Ishikawa (cell line): Measurements from ENCODE around the gene WWOX.

ENCODE experiments used
- CEBPB ChIP-seq: IDR thresholded peaks from 2 replicates; pipeline ENCODE4 v1.6.1; 2012
- CREB1 ChIP-seq: IDR thresholded peaks from 2 replicates; pipeline ENCODE4 v1.6.1; 2012; ENCODE audit warnings: low read depth
- EGR1 ChIP-seq: IDR thresholded peaks from 2 replicates; pipeline ENCODE4 v1.6.1; 2012
- EP300 ChIP-seq: IDR thresholded peaks from 2 replicates; pipeline ENCODE4 v1.6.1; 2012; ENCODE audit warnings: borderline replicate concordance
- FOXM1 ChIP-seq: IDR thresholded peaks from 2 replicates; pipeline ENCODE4 v1.6.1; 2012; ENCODE audit warnings: low read depth, borderline replicate concordance
- MAX ChIP-seq: IDR thresholded peaks from 2 replicates; pipeline ENCODE4 v1.6.1; 2012
- NFIC ChIP-seq: IDR thresholded peaks from 2 replicates; pipeline ENCODE4 v1.6.1; 2012
- RAD21 ChIP-seq: IDR thresholded peaks from 2 replicates; pipeline ENCODE4 v1.6.1; 2012; ENCODE audit warnings: low read depth
- REST ChIP-seq: IDR thresholded peaks from 2 replicates; pipeline ENCODE4 v1.6.1; 2012; ENCODE audit warnings: low read depth, mild to moderate bottlenecking
- TAF1 ChIP-seq: IDR thresholded peaks from 2 replicates; pipeline ENCODE4 v1.6.1; 2012; ENCODE audit warnings: low read depth, mild to moderate bottlenecking
- TCF12 ChIP-seq: IDR thresholded peaks from 2 replicates; pipeline ENCODE4 v1.6.1; 2012; ENCODE audit warnings: low read depth
- TEAD4 ChIP-seq: IDR thresholded peaks from 2 replicates; pipeline ENCODE4 v1.6.1; 2012
- USF1 ChIP-seq: IDR thresholded peaks from 2 replicates; pipeline ENCODE4 v1.6.1; 2012
- YY1 ChIP-seq: IDR thresholded peaks from 2 replicates; pipeline ENCODE4 v1.6.1; 2012; ENCODE audit warnings: low read depth
- ZBTB7A ChIP-seq: IDR thresholded peaks from 2 replicates; pipeline ENCODE4 v1.6.1; 2012; ENCODE audit warnings: low read depth

The WWOX gene

GRCh38 chr16:78075800-78076199 is 23.7 kb upstream of the WWOX start:
- TF ChIP-seq CEBPB (no peak), EGR1 (no peak), NFIC (no peak), EP300 (no peak), RAD21 (no peak)

- TF ChIP-seq REST, result no peak
- TF ChIP-seq CREB1, result no peak
- TF ChIP-seq EP300, result no peak
- no peak for TF ChIP-seq YY1
- TF ChIP-seq TEAD4, result no peak
- TF ChIP-seq RAD21, result no peak
- no peak for TF ChIP-seq MAX
- no peak for TF ChIP-seq TAF1
- no peak for TF ChIP-seq NFIC
- TF ChIP-seq EGR1, result no peak
- TF ChIP-seq USF1, result no peak
These were observed 18.1 kb upstream of the WWOX start for GRCh38 chr16:78081341-78081740.

DNA sequence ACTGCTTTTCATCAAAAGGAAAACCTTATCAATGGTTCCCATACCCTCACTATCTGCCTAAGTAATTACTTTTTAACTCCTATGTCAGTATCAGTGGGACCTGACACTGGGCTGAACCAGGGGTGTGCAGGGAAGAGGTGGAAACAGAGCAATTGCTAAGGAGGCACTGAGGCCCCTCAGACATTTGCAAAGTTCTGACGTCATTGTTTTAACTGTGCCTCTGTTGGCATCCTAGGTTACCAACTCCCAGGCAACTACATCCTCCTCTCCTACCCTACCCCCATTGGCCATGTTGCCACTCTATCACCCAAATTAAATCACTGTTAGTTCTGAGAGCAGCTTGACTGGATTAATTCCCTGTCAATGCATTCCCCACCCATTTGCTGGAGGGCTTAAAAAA is 8.0 kb upstream of the WWOX start:
- no peak for TF ChIP-seq FOXM1
- TF ChIP-seq MAX, result no peak
- no peak for TF ChIP-seq USF1

DNA sequence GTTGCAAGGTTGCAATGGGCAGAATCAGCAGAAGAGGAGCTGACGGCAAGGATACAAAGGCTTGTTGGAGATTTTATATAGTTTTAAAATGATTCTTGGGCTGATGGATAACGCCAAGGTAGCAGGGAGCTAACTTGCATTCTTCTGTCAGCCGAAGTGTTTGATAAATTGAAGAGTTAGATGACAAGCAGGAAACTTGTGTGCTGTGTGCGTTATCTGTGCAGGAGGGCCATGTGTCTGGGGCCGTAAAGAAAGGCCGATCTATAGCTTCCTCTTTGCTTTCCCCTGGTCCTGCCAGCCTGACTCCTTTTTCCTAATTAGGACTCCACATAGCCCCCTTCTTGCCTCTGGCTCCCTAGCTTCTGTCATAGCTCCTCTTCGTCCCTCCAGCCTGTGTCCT is 6.7 kb upstream of the WWOX start:
- TF ChIP-seq TAF1 (no peak), MAX (no peak), CREB1 (no peak), EGR1 (no peak), FOXM1 (no peak), TEAD4 (no peak), TCF12 (no peak), ZBTB7A (no peak), NFIC (no peak), RAD21 (no peak), EP300 (no peak), REST (no peak), USF1 (no peak), YY1 (no peak), CEBPB (no peak)

- TF ChIP-seq USF1 (no peak), FOXM1 (no peak), TEAD4 (no peak), ZBTB7A (no peak), TAF1 (no peak), REST (no peak), EP300 (no peak), TCF12 (no peak), CEBPB (no peak), NFIC (no peak), CREB1 (no peak), RAD21 (no peak), EGR1 (no peak), MAX (no peak), YY1 (no peak)
These were observed 5.3 kb upstream of the WWOX start for GRCh38 chr16:78094166-78094565.
